Measurements from ENCODE around the gene TM9SF1. TPM values are rescaled to one million over a fixed set of nuclear protein-coding genes. Genes with fewer than 3 reads are reported as not detected.

Gene TM9SF1
- total RNA-seq, 2 donors from 2014 or later = 23.5 to 42.7 TPM

- no peak overlapping the region for H3K27ac ChIP-seq
- no peak for TF ChIP-seq CTCF (IDR thresholded peaks at IDR 0.05)
- H3K9me3 ChIP-seq = no peaks in the 10 kb centered on the region
Observed at GRCh38 chr14:24172261-24172860, 22.9 kb downstream of the TM9SF1 start.

DNA sequence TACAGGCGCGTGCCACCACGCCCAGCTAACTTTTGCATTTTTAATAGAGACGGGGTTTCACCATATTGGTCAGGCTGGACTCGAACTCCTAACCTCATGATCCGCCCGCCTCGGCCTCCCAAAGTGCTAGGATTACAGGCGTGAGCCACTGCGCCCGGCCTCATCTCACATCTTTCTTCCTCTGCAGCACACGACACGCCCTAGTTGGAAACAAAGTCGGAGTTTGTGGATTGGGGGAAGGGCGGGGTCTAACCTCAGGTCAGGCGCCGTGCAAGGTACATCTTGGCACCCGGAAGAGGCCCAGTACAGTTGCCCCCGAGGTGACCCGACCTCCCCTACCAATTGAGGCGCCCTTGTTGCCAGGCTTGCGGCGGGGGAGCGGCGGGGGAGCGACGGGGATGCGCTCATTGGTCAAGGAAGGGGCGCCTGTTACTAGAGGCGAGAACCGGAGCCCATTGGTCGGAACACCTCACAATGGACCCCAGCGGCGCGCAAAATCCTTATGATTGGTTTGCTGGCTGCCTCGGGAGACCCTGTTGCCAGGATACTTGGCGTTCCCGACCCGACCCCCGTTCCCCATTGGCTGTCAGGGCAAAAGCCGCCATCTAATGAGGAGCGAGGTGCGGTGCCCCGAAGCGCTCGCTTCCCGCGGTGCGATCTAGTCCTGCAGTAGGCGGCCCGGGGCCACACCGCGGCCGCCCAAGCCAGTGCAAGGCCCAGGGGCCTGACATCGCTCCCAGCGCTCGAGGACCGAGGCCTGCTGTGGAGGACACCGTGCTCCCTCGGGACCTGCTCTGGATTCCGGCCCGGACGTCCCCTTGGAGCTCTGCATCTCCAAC lies 23.6 kb downstream of the TM9SF1 start, which contains the start of gene REC8:
Gene REC8, plus strand, starts transcription at position 659 of the 839 bp plus-strand sequence. CDS start 473 bp downstream, outside the sequence.
- Histone ChIP-seq H3K27ac (no peak within 1 kb of the TSS), H3K9me3 (no peaks in the 10 kb centered on the region), H3K4me3 (peak within 1 kb of the TSS; percentile 12 to 40), H3K36me3 (peaks cover 18% of the 10 kb centered on the region), H3K4me1 (peaks cover 0 to 9% of the 10 kb centered on the region in 2 donors), H3K27me3 (no peaks in the 10 kb centered on the region)
- no peak for TF ChIP-seq CTCF (IDR thresholded peaks at IDR 0.05)
- peak; percentile 89 for DNase-seq (ENCODE audit: low spot score)

More at GRCh38 chr14:24172261-24172860, 22.9 kb downstream of the TM9SF1 start:
- H3K4me1 ChIP-seq = peaks cover 0 to 9% of the 10 kb centered on the region in 2 donors
- H3K27me3 ChIP-seq = no peaks in the 10 kb centered on the region
- DNase-seq (ENCODE audit: low spot score) = no peak
- H3K36me3 ChIP-seq = peaks cover 11% of the 10 kb centered on the region
- peak overlapping the region; percentile 12 to 40 for H3K4me3 ChIP-seq

DNA sequence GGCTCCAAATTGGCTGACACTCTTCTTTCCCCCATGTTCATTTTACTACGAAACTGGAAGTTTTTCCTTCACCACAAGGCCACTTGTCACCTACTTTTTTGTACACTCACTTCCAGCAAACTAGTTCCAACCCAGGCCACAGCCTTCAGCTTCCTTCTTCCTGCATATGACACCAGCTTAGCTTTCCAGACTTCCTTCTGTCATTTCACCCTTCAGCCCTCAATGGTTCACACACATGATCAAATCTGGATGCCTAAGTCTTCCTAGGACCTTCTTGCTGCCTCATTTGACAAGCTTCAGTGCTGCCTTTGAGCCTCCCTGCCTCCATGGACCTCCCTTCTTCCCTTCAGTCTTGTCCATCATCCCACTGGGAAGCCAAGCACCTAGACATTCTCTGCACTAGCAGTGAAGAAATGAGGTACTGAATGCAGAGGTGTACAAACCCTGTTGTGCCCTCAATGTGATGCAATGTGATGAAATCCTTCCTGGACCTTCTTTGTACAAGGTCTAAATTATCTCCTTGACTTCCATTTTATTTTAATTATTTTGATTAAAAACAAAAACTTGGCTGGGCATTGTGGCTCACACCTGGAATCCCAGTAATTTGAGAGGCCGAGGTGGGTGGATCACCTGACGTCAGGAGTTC lies 27.6 kb downstream of the TM9SF1 start:
- peaks cover 0 to 24% of the 10 kb centered on the region in 2 donors for H3K4me1 ChIP-seq
- H3K27me3 ChIP-seq = no peaks in the 10 kb centered on the region
- no peak for DNase-seq (ENCODE audit: low spot score)
- no peak for TF ChIP-seq CTCF (IDR thresholded peaks at IDR 0.05)
- no peak overlapping the region for H3K27ac ChIP-seq
- H3K4me3 ChIP-seq = no peak overlapping the region
- H3K9me3 ChIP-seq = no peaks in the 10 kb centered on the region
- H3K36me3 ChIP-seq = peaks cover 58% of the 10 kb centered on the region

GRCh38 chr14:24165785-24166184 lies 29.5 kb downstream of the TM9SF1 start:
- H3K9me3 ChIP-seq = no peaks in the 10 kb centered on the region
- no peak overlapping the region for H3K27ac ChIP-seq
- H3K36me3 ChIP-seq = peaks cover 58% of the 10 kb centered on the region
- H3K27me3 ChIP-seq = no peaks in the 10 kb centered on the region
- no peak for DNase-seq (ENCODE audit: low spot score)
- no peak overlapping the region for H3K4me3 ChIP-seq
- H3K4me1 ChIP-seq = peaks cover 0 to 25% of the 10 kb centered on the region in 2 donors
- no peak for TF ChIP-seq CTCF (IDR thresholded peaks at IDR 0.05)

DNA sequence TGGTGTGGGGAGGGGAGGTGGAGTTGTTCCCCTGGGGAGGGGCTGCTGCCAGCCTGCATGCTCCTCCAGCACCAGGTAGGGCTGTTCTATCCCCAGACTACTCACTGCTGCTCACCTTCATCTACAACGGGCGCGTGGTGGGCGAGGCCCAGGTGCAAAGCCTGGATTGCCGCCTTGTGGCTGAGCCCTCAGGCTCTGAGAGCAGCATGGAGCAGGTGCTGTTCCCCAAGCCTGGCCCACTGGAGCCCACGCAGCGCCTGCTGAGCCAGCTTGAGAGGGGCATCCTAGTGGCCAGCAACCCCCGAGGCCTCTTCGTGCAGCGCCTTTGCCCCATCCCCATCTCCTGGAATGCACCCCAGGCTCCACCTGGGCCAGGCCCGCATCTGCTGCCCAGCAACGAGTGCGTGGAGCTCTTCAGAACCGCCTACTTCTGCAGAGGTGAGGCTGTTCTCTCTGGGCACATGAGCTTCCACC lies 30.7 kb downstream of the TM9SF1 start:
- DNase-seq (ENCODE audit: low spot score) = no peak
- Histone ChIP-seq H3K36me3 (peaks cover 70% of the 10 kb centered on the region), H3K9me3 (no peaks in the 10 kb centered on the region), H3K27ac (no peak overlapping the region), H3K27me3 (no peaks in the 10 kb centered on the region), H3K4me3 (no peak overlapping the region), H3K4me1 (peaks cover 0 to 30% of the 10 kb centered on the region in 2 donors)
- no peak for TF ChIP-seq CTCF (IDR thresholded peaks at IDR 0.05)

Data from right atrium auricular region (tissue), 2 donors.